Measurements from ENCODE around the gene PLEKHG1.

The PLEKHG1 gene

GRCh38 chr6:150622476-150622875, 22.8 kb downstream of the PLEKHG1 start:
- no peak for DNase-seq

- DNase-seq = no peak
Measured at GRCh38 chr6:150622941-150623874, 23.5 kb downstream of the PLEKHG1 start.

DNA sequence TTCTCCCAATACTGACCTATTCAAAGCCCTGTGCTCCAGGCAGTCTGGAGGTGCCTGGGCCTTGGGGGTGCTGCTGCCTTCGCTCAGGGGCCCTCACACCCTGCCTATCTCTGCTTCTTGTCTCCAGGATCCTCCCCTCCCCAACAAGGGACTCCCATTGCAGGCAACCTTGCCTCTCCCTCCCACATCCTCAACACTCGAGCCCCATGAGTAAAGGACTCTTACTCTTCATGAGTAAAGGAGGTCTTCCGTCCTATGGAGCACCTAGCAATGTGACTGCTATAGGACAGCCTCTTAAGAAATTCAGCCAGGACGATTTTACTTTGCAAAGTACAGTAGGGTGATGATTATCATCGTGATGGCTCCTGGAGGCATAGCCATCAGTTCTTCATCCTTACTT, 24.5 kb downstream of the PLEKHG1 start:
- no peak for DNase-seq

- DNase-seq = no peak
Measured at GRCh38 chr6:150625927-150626326, 26.2 kb downstream of the PLEKHG1 start.

- no peak for DNase-seq
Measured at GRCh38 chr6:150627154-150627553, 27.5 kb downstream of the PLEKHG1 start.

GRCh38 chr6:150627585-150628025, 27.9 kb downstream of the PLEKHG1 start:
- no peak for DNase-seq

DNA sequence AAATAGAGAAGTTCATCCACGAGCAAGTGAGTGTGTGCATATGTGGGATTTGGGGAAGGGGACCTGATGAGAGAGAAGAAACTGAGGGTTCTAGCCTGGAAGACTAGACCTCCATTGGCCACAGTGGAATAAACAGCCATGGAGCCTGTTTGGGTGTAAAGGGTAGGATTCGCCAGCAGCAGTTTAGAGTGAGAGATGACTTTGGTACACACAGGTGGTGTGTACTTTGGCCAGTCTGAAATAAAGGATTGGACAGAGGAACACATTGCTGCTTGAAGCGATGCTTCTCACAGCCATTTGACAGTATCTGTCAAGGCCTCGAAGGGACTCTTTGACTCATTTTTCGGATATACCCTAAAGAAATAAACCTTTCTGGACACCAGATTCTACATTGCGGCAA, 29.2 kb downstream of the PLEKHG1 start:
- DNase-seq = no peak

DNA sequence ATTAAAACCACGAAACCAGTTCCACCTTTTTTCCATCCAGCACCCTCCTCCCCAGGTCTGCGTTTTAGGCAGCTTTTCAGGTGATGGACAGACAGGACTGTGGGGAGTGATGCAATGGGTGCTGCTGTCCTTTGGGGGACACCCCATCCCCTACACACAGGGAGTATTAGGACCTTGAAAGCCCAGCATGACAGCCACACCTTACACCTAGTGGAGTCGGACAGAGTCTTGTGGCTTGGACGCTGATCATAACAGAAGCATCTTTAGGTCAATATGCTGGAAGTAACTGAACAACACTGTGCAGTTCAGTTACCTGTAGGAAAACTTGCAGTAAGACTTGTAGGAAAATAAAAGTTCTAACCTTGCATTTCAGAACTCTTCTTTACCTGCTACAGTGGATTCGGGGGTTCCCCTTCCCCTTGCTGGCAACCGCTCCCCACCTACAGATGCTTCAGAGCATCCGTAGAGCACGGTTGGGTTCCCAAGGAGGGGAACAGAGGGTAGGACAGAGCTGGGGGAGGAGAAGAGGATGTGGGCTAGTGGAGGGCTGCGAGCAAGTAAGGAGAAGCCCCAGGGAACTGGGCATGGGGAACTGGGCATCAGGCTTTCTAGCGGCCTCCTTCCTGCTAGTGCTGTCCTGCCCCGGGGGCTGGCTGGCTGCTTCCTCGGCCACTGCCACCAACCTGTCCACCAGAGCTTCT, 31.7 kb downstream of the PLEKHG1 start:
- DNase-seq = no peak

- no peak for DNase-seq
Measured at GRCh38 chr6:150631984-150632642, 32.4 kb downstream of the PLEKHG1 start.

GRCh38 chr6:150632785-150633485, 33.2 kb downstream of the PLEKHG1 start:
- DNase-seq = no peak

DNA sequence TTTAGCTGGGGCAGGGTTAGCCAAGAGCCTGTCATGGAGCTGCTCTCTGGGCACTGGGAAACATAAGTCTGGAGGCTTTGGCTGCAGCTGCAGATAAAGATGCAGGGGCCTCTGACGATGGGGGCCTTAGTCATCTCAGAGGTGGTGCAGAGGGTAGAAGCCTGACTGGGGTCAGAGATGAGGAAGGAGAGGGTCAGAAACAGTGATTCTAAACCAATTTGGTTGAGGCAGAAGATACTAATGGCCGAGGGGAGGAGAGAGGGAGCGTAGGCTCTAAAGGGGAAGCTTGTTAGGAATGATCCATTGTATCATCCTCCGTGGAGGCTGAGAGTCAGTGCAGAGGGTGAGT, 33.8 kb downstream of the PLEKHG1 start:
- DNase-seq = no peak

DNA sequence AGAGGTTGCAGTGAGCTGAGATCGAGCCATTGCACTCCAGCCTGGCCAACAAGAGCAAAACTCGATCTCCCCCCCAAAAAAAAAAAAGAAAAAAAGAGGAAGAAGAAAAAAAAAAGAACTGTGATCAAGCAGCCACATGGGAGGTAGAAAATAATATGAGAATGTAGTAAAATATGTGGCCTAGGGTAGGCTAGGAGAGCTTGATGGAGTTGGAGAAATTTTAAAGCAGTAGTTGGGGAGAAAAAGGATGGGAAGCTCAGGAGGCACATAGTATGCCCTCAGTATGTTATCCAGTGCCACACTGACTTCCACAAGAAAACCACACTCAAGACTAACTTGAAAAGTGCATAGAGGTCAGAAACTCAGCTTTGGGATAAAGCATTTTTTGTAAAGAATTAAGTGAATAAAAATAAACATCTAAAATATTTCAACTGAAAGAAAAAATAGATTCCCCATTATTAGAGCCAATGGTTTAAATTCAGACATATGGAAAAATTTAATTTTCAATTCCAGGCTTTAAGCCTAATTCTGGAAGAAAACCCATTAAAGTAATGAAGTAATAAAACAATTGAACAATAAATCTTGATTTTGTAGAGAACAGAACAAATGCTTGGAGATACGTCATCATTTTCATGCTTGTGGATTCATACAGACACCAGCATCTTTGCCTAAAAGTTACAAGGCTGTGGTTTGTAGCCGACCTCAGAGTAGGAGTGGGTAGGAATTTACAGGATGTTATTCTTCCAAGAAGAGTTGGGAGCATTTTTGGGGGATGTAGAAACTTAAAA, 34.7 kb downstream of the PLEKHG1 start:
- no peak for DNase-seq

- DNase-seq = no peak
Measured at GRCh38 chr6:150634964-150635292, 35.2 kb downstream of the PLEKHG1 start.

GRCh38 chr6:150635906-150636514, 36.3 kb downstream of the PLEKHG1 start:
- DNase-seq = no peak

DNA sequence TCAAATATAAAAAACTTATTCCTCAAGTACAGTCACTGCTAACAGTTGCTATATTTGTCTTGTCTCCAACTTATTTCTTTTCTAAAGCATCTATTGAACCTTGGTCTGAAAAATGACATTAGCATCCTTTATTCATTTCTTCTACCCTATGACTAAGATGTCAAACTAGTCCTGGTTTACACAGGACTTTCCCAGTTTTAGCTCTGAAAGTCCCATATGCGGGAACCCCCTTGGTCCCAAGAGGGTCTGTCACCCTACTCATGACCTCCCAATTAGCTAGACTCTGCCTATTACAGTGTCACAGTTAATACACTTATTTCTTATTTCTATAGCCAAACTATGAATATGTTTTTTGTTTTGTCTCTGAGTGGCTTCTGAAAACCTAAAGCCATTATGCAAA, 37.1 kb downstream of the PLEKHG1 start:
- no peak for DNase-seq

DNA sequence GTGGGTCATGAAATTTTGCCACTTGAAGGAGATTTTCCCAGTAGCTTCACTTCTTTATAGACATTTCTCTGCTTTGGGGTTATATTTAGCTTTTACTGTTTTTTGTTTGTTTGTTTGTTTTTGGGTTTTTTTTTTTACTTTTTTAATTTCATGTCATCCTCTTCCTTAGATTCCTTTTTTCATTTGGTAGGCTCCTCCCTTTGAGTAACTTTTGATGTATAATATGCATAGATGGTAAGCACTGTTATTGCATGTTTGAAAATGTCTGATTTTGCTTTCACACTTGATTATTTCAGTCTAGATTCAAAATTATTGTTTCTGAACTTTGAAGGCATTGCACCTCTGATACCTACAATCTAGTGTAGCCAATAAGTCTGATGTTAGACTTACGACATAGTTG, 37.6 kb downstream of the PLEKHG1 start:
- DNase-seq = no peak

GRCh38 chr6:150638267-150638666, 38.6 kb downstream of the PLEKHG1 start:
- DNase-seq = no peak

- DNase-seq = no peak
Measured at GRCh38 chr6:150638765-150639164, 39.1 kb downstream of the PLEKHG1 start.

DNA sequence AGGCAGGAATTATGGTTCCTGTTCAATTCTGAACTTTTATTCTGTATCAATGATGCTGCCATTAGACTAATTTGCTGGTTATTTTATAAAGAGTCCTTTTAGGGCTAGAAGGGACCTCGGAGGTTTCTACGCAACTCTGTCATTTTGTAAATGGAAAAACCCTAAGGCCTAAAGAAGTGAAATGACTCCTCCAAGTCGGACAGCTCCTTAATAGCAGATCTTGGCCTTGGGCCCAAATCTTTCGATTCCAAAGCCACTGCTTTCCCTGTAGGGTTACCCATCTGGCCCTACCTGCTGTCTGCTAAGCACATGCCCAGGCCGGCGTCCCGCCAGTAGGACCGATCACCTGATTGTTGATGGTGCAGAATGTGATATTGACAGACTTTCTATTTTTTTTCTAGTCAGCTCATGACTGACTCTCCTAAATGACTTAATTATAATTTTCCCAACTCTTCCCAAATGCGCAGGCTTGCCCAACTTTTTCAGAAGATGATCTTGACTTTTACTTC, 40.2 kb downstream of the PLEKHG1 start:
- no peak for DNase-seq

DNA sequence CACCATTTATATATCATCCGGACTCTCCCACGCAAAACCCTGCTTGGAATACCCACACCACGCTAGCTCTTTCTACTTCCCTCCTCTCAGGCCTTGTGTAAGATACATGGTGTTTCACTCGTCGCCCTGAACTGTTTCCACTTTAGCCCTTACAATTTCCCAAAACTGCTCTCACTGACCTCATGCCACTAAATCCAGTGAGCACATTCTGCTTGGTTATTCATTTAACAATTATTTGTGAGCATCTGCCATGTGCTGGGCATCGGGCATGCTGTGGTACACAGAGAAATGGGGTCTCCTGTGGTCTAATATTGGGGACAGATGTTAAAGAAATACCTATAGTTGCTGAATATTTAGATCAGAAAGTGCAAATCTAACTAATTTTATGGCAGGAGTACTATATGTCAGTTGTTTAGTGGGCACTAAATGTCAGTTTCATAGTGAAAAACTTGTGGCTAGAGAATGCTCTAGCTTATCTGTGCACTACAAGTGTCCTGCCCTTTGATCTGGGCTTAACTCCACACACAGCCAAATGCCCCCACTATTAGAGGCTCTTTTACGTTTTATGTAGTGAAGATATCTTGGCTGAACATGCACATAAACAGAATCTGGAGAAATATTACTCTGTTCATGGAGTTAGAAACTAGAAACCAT, 41.0 kb downstream of the PLEKHG1 start:
- no peak for DNase-seq

All from activated CD4-positive, alpha-beta T cell treated with anti-CD3 and anti-CD28 coated beads for 1 hour (primary cell).